ENCODE measurements around the gene C18orf63. TPM values are rescaled to one million over a fixed set of nuclear protein-coding genes. Genes with fewer than 3 reads are reported as not detected.

The C18orf63 gene
- total and polyA plus RNA-seq, 4 donors: not detected

- no peaks in the 10 kb centered on the region for H3K36me3 ChIP-seq (ENCODE audit: control insufficient read depth in 4 of 4, insufficient read depth in 3 of 4, low read depth in 1 of 4, low read length in 3 of 4)
- WGBS: 90% methylated on average over 6 of the region's 6 CpGs
- H3K9me3 ChIP-seq (ENCODE audit: control insufficient read depth in 4 of 4, low read length in 3 of 4): no peaks in the 10 kb centered on the region
- no peak for TF ChIP-seq EGR1 (IDR thresholded peaks at IDR 0.05; ENCODE audit: low read depth in 2 of 2)
- TF ChIP-seq FOXA2 (IDR thresholded peaks at IDR 0.05): no peak
- TF ChIP-seq ZBTB33 (IDR thresholded peaks at IDR 0.05): no peak
- TF ChIP-seq JUND (IDR thresholded peaks at IDR 0.05): no peak
- no peak for TF ChIP-seq HNF4A (conservative IDR thresholded peaks at IDR 0.05)
- TF ChIP-seq, protein P1, sequence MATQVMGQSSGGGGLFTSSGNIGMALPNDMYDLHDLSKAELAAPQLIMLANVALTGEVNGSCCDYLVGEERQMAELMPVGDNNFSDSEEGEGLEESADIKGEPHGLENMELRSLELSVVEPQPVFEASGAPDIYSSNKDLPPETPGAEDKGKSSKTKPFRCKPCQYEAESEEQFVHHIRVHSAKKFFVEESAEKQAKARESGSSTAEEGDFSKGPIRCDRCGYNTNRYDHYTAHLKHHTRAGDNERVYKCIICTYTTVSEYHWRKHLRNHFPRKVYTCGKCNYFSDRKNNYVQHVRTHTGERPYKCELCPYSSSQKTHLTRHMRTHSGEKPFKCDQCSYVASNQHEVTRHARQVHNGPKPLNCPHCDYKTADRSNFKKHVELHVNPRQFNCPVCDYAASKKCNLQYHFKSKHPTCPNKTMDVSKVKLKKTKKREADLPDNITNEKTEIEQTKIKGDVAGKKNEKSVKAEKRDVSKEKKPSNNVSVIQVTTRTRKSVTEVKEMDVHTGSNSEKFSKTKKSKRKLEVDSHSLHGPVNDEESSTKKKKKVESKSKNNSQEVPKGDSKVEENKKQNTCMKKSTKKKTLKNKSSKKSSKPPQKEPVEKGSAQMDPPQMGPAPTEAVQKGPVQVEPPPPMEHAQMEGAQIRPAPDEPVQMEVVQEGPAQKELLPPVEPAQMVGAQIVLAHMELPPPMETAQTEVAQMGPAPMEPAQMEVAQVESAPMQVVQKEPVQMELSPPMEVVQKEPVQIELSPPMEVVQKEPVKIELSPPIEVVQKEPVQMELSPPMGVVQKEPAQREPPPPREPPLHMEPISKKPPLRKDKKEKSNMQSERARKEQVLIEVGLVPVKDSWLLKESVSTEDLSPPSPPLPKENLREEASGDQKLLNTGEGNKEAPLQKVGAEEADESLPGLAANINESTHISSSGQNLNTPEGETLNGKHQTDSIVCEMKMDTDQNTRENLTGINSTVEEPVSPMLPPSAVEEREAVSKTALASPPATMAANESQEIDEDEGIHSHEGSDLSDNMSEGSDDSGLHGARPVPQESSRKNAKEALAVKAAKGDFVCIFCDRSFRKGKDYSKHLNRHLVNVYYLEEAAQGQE (IDR thresholded peaks at IDR 0.05): no peak
- H3K27me3 ChIP-seq (ENCODE audit: control insufficient read depth in 4 of 4, insufficient read depth in 4 of 4, low read length in 3 of 4): no peaks in the 10 kb centered on the region
- H3K9ac ChIP-seq (ENCODE audit: low read depth in 1 of 2, low read length in 2 of 2): no peak overlapping the region
- no peaks in the 10 kb centered on the region for H3K4me1 ChIP-seq (ENCODE audit: control insufficient read depth in 4 of 4, insufficient read depth in 4 of 4, low read length in 3 of 4)
- no peak overlapping the region for H3K27ac ChIP-seq (ENCODE audit: low read depth in 1 of 2, low read length in 2 of 2)
- no peak overlapping the region for H3K4me3 ChIP-seq (ENCODE audit: low read depth in 1 of 3, low read length in 3 of 3)
- DNase-seq (ENCODE audit: low spot score): peak; percentile 21
Observed at GRCh38 chr18:74375999-74376398, 60.4 kb downstream of the C18orf63 start.

DNA sequence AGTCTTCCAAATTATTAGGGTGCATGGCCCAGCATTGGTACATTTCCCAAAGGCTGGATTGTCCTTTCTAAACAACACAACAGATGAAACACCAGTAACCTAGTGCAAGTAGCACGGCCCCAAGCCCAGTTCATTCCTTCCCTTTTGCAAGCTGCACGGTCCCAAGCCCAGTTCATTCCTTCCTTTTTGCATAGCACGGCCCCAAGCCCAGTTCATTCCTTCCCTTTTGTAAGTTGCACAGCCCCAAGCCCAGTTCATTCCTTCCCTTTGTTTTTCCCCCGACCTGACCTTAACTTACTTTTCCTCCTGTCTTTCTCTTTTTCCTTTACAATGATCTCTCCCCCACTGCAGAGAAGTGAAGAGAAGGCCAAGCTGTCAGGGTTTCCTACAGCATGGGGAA lies 60.9 kb downstream of the C18orf63 start:
- DNase-seq (ENCODE audit: low spot score): no peak
- no peaks in the 10 kb centered on the region for H3K4me1 ChIP-seq (ENCODE audit: control insufficient read depth in 4 of 4, insufficient read depth in 4 of 4, low read length in 3 of 4)
- no peak overlapping the region for H3K27ac ChIP-seq (ENCODE audit: low read depth in 1 of 2, low read length in 2 of 2)
- H3K27me3 ChIP-seq (ENCODE audit: control insufficient read depth in 4 of 4, insufficient read depth in 4 of 4, low read length in 3 of 4): no peaks in the 10 kb centered on the region
- H3K4me3 ChIP-seq (ENCODE audit: low read depth in 1 of 3, low read length in 3 of 3): no peak overlapping the region
- no peaks in the 10 kb centered on the region for H3K9me3 ChIP-seq (ENCODE audit: control insufficient read depth in 4 of 4, low read length in 3 of 4)
- TF ChIP-seq HNF4G (IDR thresholded peaks at IDR 0.05): no peak
- no peak for TF ChIP-seq RAD21 (IDR thresholded peaks at IDR 0.05)
- no peak for TF ChIP-seq TAF1 (conservative IDR thresholded peaks at IDR 0.05)
- TF ChIP-seq, protein P2, sequence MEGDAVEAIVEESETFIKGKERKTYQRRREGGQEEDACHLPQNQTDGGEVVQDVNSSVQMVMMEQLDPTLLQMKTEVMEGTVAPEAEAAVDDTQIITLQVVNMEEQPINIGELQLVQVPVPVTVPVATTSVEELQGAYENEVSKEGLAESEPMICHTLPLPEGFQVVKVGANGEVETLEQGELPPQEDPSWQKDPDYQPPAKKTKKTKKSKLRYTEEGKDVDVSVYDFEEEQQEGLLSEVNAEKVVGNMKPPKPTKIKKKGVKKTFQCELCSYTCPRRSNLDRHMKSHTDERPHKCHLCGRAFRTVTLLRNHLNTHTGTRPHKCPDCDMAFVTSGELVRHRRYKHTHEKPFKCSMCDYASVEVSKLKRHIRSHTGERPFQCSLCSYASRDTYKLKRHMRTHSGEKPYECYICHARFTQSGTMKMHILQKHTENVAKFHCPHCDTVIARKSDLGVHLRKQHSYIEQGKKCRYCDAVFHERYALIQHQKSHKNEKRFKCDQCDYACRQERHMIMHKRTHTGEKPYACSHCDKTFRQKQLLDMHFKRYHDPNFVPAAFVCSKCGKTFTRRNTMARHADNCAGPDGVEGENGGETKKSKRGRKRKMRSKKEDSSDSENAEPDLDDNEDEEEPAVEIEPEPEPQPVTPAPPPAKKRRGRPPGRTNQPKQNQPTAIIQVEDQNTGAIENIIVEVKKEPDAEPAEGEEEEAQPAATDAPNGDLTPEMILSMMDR (IDR thresholded peaks at IDR 0.05; ENCODE audit: low read depth, low read length, missing input control): no peak
- TF ChIP-seq MAX (IDR thresholded peaks at IDR 0.05): no peak
- no peak for TF ChIP-seq JUND (IDR thresholded peaks at IDR 0.05)
- no peak for TF ChIP-seq EGR1 (IDR thresholded peaks at IDR 0.05; ENCODE audit: low read depth in 2 of 2)
- no peak for TF ChIP-seq ZBTB33 (IDR thresholded peaks at IDR 0.05)
- no peak for TF ChIP-seq FOXA1 (IDR thresholded peaks at IDR 0.05)
- no peak for TF ChIP-seq GABPA (IDR thresholded peaks at IDR 0.05 in 1 of 2, conservative IDR thresholded peaks at IDR 0.05 in 1 of 2)
- TF ChIP-seq, protein P1 (IDR thresholded peaks at IDR 0.05): no peak
- H3K9ac ChIP-seq (ENCODE audit: low read depth in 1 of 2, low read length in 2 of 2): no peak overlapping the region
- no peaks in the 10 kb centered on the region for H3K36me3 ChIP-seq (ENCODE audit: control insufficient read depth in 4 of 4, insufficient read depth in 3 of 4, low read depth in 1 of 4, low read length in 3 of 4)
- WGBS: 91% methylated on average over 4 of the region's 4 CpGs

Data from liver (tissue), 9 donors.